ENCODE results near the gene MTCL1.

The MTCL1 gene

DNA sequence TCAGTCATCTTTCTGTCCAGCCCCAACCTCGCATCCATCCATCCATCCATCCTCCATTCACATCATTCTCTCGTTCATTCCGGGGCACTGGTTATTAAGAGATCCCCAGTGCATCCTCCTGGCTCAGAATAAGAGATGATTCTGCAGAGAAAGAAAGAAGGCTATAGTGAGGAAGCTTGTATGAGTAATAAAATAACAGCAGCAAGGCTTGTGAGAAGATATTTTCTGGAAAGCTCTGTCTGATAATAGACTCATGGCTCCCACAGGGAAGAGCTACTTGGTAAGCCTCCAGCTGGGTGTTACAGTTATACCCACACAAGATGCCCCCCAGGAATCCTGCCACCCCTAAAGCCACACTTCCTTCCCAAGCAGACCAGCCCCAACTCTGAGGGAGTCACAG lies 143.2 kb downstream of the MTCL1 start:
- no peak for DNase-seq (ENCODE audit: low read depth)

GRCh38 chr18:8849696-8850095 lies 144.3 kb downstream of the MTCL1 start:
- Histone ChIP-seq H3K27me3 (replicated peaks; ENCODE audit: control insufficient read depth, insufficient read depth, low read length) (no peaks in the 10 kb centered on the region), H3K36me3 (ENCODE audit: control insufficient read depth, insufficient read depth, low read length, severe bottlenecking) (no peaks in the 10 kb centered on the region)
- DNase-seq (ENCODE audit: low read depth), result no peak

More for the DNA sequence above, 143.2 kb downstream of the MTCL1 start:
- Histone ChIP-seq H3K36me3 (ENCODE audit: control insufficient read depth, insufficient read depth, low read length, severe bottlenecking) (no peaks in the 10 kb centered on the region), H3K4me3 (ENCODE audit: low read length) (no peak overlapping the region), H3K9me3 (ENCODE audit: control insufficient read depth, low read length) (no peaks in the 10 kb centered on the region), H3K4me1 (ENCODE audit: control insufficient read depth, insufficient read depth, low read length) (peaks cover 22% of the 10 kb centered on the region), H3K9ac (ENCODE audit: low read length) (no peak overlapping the region), H3K27me3 (replicated peaks; ENCODE audit: control insufficient read depth, insufficient read depth, low read length) (no peaks in the 10 kb centered on the region)

DNA sequence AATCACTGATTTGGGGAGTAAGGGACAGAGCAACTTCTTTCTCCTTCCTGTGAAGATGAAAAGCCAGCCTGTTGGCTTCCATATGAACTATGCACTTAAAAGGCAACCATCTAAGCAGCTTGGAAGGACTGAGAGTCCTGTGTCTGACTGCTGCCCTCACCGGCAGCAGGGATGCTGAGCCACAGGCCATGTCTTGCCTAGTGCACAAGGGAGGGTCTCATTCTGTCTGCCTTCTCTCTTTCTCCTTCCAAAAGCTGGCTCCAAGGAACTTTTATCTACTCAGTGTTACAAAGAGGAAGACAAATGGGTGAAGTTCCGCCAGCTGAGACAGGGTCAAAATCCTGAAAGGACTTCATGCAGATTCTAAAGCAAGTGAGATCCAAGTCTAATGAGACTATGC lies 146.3 kb downstream of the MTCL1 start:
- no peak for DNase-seq (ENCODE audit: low read depth)
- Histone ChIP-seq H3K4me3 (ENCODE audit: low read length) (no peak overlapping the region), H3K27me3 (replicated peaks; ENCODE audit: control insufficient read depth, insufficient read depth, low read length) (no peaks in the 10 kb centered on the region), H3K4me1 (ENCODE audit: control insufficient read depth, insufficient read depth, low read length) (peaks cover 21% of the 10 kb centered on the region), H3K9me3 (ENCODE audit: control insufficient read depth, low read length) (no peaks in the 10 kb centered on the region), H3K9ac (ENCODE audit: low read length) (no peak overlapping the region), H3K36me3 (ENCODE audit: control insufficient read depth, insufficient read depth, low read length, severe bottlenecking) (no peaks in the 10 kb centered on the region)

More at GRCh38 chr18:8849696-8850095, 144.3 kb downstream of the MTCL1 start:
- Histone ChIP-seq H3K9me3 (ENCODE audit: control insufficient read depth, low read length) (no peaks in the 10 kb centered on the region), H3K4me1 (ENCODE audit: control insufficient read depth, insufficient read depth, low read length) (peaks cover 22% of the 10 kb centered on the region), H3K4me3 (ENCODE audit: low read length) (no peak overlapping the region), H3K9ac (ENCODE audit: low read length) (no peak overlapping the region)

GRCh38 chr18:8854550-8854949 lies 149.2 kb downstream of the MTCL1 start:
- no peak overlapping the region for H3K9ac ChIP-seq (ENCODE audit: low read length)
- peaks cover 7% of the 10 kb centered on the region for H3K4me1 ChIP-seq (ENCODE audit: control insufficient read depth, insufficient read depth, low read length)
- H3K27me3 ChIP-seq (replicated peaks; ENCODE audit: control insufficient read depth, insufficient read depth, low read length), result no peaks in the 10 kb centered on the region
- H3K36me3 ChIP-seq (ENCODE audit: control insufficient read depth, insufficient read depth, low read length, severe bottlenecking), result no peaks in the 10 kb centered on the region
- no peak for DNase-seq (ENCODE audit: low read depth)
- no peak overlapping the region for H3K4me3 ChIP-seq (ENCODE audit: low read length)
- H3K9me3 ChIP-seq (ENCODE audit: control insufficient read depth, low read length), result no peaks in the 10 kb centered on the region

- Histone ChIP-seq H3K9me3 (ENCODE audit: control insufficient read depth, low read length) (no peaks in the 10 kb centered on the region), H3K27me3 (replicated peaks; ENCODE audit: control insufficient read depth, insufficient read depth, low read length) (no peaks in the 10 kb centered on the region), H3K36me3 (ENCODE audit: control insufficient read depth, insufficient read depth, low read length, severe bottlenecking) (no peaks in the 10 kb centered on the region), H3K4me3 (ENCODE audit: low read length) (no peak overlapping the region), H3K9ac (ENCODE audit: low read length) (no peak overlapping the region), H3K4me1 (ENCODE audit: control insufficient read depth, insufficient read depth, low read length) (peaks cover 7% of the 10 kb centered on the region)
- DNase-seq (ENCODE audit: low read depth), result no peak
Measured at GRCh38 chr18:8854962-8855361, 149.6 kb downstream of the MTCL1 start.

DNA sequence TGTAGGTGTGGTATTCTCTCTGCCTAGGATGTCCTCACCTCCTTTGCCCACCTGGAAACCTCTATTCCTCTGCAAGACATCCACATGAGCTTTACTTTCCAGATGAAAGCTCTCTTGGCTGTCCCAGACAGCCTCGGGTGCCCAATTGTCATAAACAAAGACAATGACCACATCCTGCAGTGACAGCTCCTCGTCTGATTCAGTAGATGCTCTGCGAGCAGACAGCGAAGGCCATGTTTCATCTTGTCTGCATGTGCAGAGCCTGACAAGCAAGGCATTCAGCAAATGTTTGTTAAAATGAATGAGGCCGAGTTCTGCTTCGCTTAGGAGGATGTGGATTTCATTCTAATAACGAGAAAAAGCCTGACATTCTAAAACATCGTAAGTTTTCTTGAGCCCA lies 150.9 kb downstream of the MTCL1 start:
- no peaks in the 10 kb centered on the region for H3K27me3 ChIP-seq (replicated peaks; ENCODE audit: control insufficient read depth, insufficient read depth, low read length)
- no peaks in the 10 kb centered on the region for H3K9me3 ChIP-seq (ENCODE audit: control insufficient read depth, low read length)
- no peaks in the 10 kb centered on the region for H3K36me3 ChIP-seq (ENCODE audit: control insufficient read depth, insufficient read depth, low read length, severe bottlenecking)
- H3K4me3 ChIP-seq (ENCODE audit: low read length), result no peak overlapping the region
- no peak for DNase-seq (ENCODE audit: low read depth)
- H3K4me1 ChIP-seq (ENCODE audit: control insufficient read depth, insufficient read depth, low read length), result peaks cover 7% of the 10 kb centered on the region
- no peak overlapping the region for H3K9ac ChIP-seq (ENCODE audit: low read length)

- DNase-seq (ENCODE audit: low read depth), result no peak
- Histone ChIP-seq H3K9ac (ENCODE audit: low read length) (no peak overlapping the region), H3K36me3 (ENCODE audit: control insufficient read depth, insufficient read depth, low read length, severe bottlenecking) (no peaks in the 10 kb centered on the region), H3K27me3 (replicated peaks; ENCODE audit: control insufficient read depth, insufficient read depth, low read length) (no peaks in the 10 kb centered on the region), H3K9me3 (ENCODE audit: control insufficient read depth, low read length) (no peaks in the 10 kb centered on the region), H3K4me3 (ENCODE audit: low read length) (no peak overlapping the region), H3K4me1 (ENCODE audit: control insufficient read depth, insufficient read depth, low read length) (peaks cover 7% of the 10 kb centered on the region)
Measured at GRCh38 chr18:8856769-8857393, 151.5 kb downstream of the MTCL1 start.

- Histone ChIP-seq H3K4me1 (ENCODE audit: control insufficient read depth, insufficient read depth, low read length) (peaks cover 7% of the 10 kb centered on the region), H3K27me3 (replicated peaks; ENCODE audit: control insufficient read depth, insufficient read depth, low read length) (no peaks in the 10 kb centered on the region), H3K4me3 (ENCODE audit: low read length) (no peak overlapping the region), H3K36me3 (ENCODE audit: control insufficient read depth, insufficient read depth, low read length, severe bottlenecking) (no peaks in the 10 kb centered on the region), H3K9ac (ENCODE audit: low read length) (no peak overlapping the region), H3K9me3 (ENCODE audit: control insufficient read depth, low read length) (no peaks in the 10 kb centered on the region)
- DNase-seq (ENCODE audit: low read depth), result no peak
Measured at GRCh38 chr18:8857806-8858205, 152.4 kb downstream of the MTCL1 start.

DNA sequence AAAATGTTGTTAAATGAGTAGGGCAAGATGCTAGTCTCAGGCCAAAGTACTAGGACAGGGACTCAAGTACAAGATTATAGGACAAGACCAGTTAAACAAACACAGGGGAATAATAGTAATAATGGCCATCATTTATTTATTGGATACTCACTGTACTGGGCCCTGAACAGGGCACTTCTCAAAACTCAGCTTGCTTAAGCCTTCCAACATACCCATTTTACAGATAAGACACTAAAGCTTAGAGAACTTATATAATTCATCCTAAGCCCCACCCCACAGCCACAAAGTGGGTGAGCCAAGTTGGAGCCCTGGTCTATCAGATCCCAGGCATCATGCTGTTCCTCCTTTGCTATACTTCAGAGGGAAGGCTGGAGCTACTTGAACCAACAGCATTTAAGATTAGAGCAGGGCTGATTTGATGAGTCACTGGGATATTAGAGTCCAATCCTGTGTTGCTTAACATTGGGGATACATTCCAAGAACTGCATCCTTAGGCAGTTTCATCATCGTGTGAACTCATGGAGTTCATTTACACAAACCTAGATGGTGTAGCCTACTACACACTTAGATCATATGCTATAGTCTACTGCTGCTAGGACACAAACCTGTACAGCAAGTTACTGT lies 153.6 kb downstream of the MTCL1 start:
- peak; percentile 96 for DNase-seq (ENCODE audit: low read depth)
- Histone ChIP-seq H3K9me3 (ENCODE audit: control insufficient read depth, low read length) (no peaks in the 10 kb centered on the region), H3K27me3 (replicated peaks; ENCODE audit: control insufficient read depth, insufficient read depth, low read length) (no peaks in the 10 kb centered on the region), H3K4me3 (ENCODE audit: low read length) (no peak overlapping the region), H3K9ac (ENCODE audit: low read length) (no peak overlapping the region), H3K36me3 (ENCODE audit: control insufficient read depth, insufficient read depth, low read length, severe bottlenecking) (no peaks in the 10 kb centered on the region), H3K4me1 (ENCODE audit: control insufficient read depth, insufficient read depth, low read length) (peaks cover 7% of the 10 kb centered on the region)

DNA sequence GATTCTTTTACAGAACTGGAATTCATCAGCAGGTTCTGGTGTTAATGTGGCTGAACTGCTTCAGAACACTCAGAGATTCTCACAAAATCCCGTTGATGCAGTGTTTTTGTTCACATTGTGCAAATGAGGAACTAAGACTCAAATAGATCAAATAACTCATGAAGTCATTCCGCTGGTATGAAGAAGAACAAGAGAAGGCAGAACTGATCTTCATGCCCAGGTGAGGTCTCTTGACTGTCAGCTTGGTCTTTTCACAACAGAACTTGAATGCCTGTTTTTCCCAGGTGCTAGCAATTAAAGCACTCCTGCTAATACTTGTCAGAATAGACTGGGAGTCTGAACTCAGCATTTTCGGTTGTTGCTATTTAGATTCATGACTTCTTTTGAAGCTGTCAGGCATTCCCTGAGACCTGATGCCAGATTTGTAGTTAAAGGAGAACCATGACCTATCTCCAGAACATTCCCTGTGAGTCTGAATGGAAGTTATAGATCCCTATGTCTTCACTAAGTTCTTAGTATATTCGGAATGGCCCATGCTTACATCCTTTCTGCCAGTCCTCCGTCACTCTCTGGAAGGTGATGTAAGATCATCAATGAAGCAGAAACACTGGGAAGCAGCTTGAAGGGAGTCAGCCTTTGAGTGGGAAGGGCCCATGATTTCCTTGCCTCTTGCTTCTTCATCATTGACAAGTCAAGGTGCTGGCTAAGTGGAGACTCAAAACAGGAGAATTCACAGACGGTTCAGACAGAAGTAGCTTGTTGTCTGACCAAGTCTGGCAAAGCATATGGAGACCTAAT lies 155.7 kb downstream of the MTCL1 start:
- Histone ChIP-seq H3K27me3 (replicated peaks; ENCODE audit: control insufficient read depth, insufficient read depth, low read length) (no peaks in the 10 kb centered on the region), H3K9ac (ENCODE audit: low read length) (no peak overlapping the region), H3K4me3 (ENCODE audit: low read length) (no peak overlapping the region), H3K36me3 (ENCODE audit: control insufficient read depth, insufficient read depth, low read length, severe bottlenecking) (no peaks in the 10 kb centered on the region), H3K9me3 (ENCODE audit: control insufficient read depth, low read length) (no peaks in the 10 kb centered on the region), H3K4me1 (ENCODE audit: control insufficient read depth, insufficient read depth, low read length) (peaks cover 7% of the 10 kb centered on the region)
- no peak for DNase-seq (ENCODE audit: low read depth)

DNA sequence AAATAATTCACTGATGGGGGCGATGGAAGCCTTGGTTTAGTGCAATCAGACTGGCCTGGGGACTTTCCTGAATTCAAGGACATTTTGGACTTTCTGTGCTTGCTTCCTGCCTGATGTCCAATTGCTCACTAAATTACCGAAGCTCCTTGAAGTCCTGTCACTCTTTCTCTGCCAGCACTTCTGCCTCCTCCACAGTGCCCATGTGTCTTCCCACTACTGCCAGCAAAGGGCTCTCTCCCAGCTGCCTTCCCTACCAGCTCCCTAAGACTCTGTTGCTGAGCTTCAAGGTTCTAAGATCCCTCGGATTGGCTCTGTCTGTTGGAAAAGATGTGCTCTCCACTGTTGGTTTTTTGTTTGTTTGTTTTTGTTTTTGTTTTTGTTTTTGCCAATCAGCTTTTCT lies 158.1 kb downstream of the MTCL1 start:
- H3K9me3 ChIP-seq (ENCODE audit: control insufficient read depth, low read length), result no peaks in the 10 kb centered on the region
- no peak overlapping the region for H3K9ac ChIP-seq (ENCODE audit: low read length)
- no peak overlapping the region for H3K4me3 ChIP-seq (ENCODE audit: low read length)

More for the DNA sequence above, 158.1 kb downstream of the MTCL1 start:
- Histone ChIP-seq H3K36me3 (ENCODE audit: control insufficient read depth, insufficient read depth, low read length, severe bottlenecking) (no peaks in the 10 kb centered on the region), H3K4me1 (ENCODE audit: control insufficient read depth, insufficient read depth, low read length) (peaks cover 7% of the 10 kb centered on the region), H3K27me3 (replicated peaks; ENCODE audit: control insufficient read depth, insufficient read depth, low read length) (no peaks in the 10 kb centered on the region)
- DNase-seq (ENCODE audit: low read depth), result no peak
